AG20443 (cell line): ENCODE measurements around the gene MED19.
"Not testable (repeated sequence)": the region's sequence is repeated elsewhere in the genome, so short reads cannot be mapped to it uniquely, and the experiment has no call there.

ENCODE experiments used
- DNase-seq: peaks from one replicate; pipeline ENCODE4 v3.0.0; 2012; ENCODE audit warnings: low spot score, mixed read lengths

The MED19 gene

GRCh38 chr11:57704932-57705331, 7.1 kb downstream of the MED19 start:
- no peak for DNase-seq

GRCh38 chr11:57703341-57703740, 8.7 kb downstream of the MED19 start:
- DNase-seq, result no peak

GRCh38 chr11:57700425-57700824, 11.6 kb downstream of the MED19 start:
- no peak for DNase-seq

GRCh38 chr11:57699813-57700212, 12.2 kb downstream of the MED19 start:
- DNase-seq, result no peak

- no peak for DNase-seq
These were observed 13.1 kb downstream of the MED19 start for GRCh38 chr11:57698843-57699365.

GRCh38 chr11:57690474-57690873, 21.5 kb downstream of the MED19 start:
- not testable (repeated sequence) for DNase-seq

- no peak for DNase-seq
These were observed 30.8 kb downstream of the MED19 start for GRCh38 chr11:57681168-57681567.

GRCh38 chr11:57680552-57680874, 31.5 kb downstream of the MED19 start:
- DNase-seq, result peak; percentile 45

- DNase-seq, result no peak
These were observed 32.6 kb downstream of the MED19 start for GRCh38 chr11:57679396-57679795.

- DNase-seq, result no peak
These were observed 36.7 kb downstream of the MED19 start for GRCh38 chr11:57675176-57675941.

- no peak for DNase-seq
These were observed 37.8 kb downstream of the MED19 start for GRCh38 chr11:57674251-57674650.

- DNase-seq, result peak; percentile 51
These were observed 43.6 kb downstream of the MED19 start for GRCh38 chr11:57668434-57668782.

- peak; percentile 99 for DNase-seq
These were observed 44.1 kb downstream of the MED19 start, which contains the start of gene ZDHHC5 for GRCh38 chr11:57667736-57668433. ZDHHC5 (plus strand) TSS chr11:57668114; CDS start chr11:57673091, 4,977 bp downstream.

- peak; percentile 96 for DNase-seq
These were observed 44.8 kb downstream of the MED19 start for GRCh38 chr11:57667117-57667735.

GRCh38 chr11:57663975-57664374, 48.0 kb downstream of the MED19 start:
- no peak for DNase-seq

- no peak for DNase-seq
These were observed 49.1 kb downstream of the MED19 start for GRCh38 chr11:57662893-57663292.

- DNase-seq, result no peak
These were observed 52.3 kb downstream of the MED19 start for GRCh38 chr11:57659669-57660068.

GRCh38 chr11:57658023-57658361, 54.0 kb downstream of the MED19 start:
- DNase-seq, result no peak

GRCh38 chr11:57657194-57658022, 54.6 kb downstream of the MED19 start, which contains the start of gene CLP1:
CLP1 (plus strand) TSS chr11:57657762; CDS start chr11:57659477, 1,715 bp downstream.
- DNase-seq, result peak; percentile 96

GRCh38 chr11:57656885-57657193, 55.2 kb downstream of the MED19 start:
- DNase-seq, result no peak
